A549 (cell line): ENCODE results near the gene AP1M1.

Experiments used
- CHD4 ChIP-seq: fragments of 200-600 bp; sonication (generic); IDR thresholded peaks from 2 replicates; pipeline ENCODE4 v1.6.1; 2016; ENCODE audit warnings: antibody characterized with exemption, mild to moderate bottlenecking, borderline replicate concordance
- GATA3 ChIP-seq: IDR thresholded peaks from 2 replicates; pipeline ENCODE4 v1.6.1; 2012; ENCODE audit warnings: borderline replicate concordance
- HOXA7 ChIP-seq: fragments of 250-450 bp; sonication (Bioruptor Pico); IDR thresholded peaks from 2 replicates; pipeline ENCODE4 v1.5.0; 2020; ENCODE audit warnings: mild to moderate bottlenecking, moderate library complexity
- NPAS2 ChIP-seq: fragments of 250-450 bp; sonication (Bioruptor Pico); IDR thresholded peaks from 2 replicates; pipeline ENCODE4 v1.8.0; 2022; ENCODE audit warnings: mild to moderate bottlenecking, moderate library complexity, borderline replicate concordance
- PHF8 ChIP-seq: fragments of 200-600 bp; sonication (generic); IDR thresholded peaks from 2 replicates; pipeline ENCODE4 v1.6.1; 2016; ENCODE audit warnings: low read depth, mild to moderate bottlenecking, antibody characterized with exemption, moderate library complexity, borderline replicate concordance
- POLR2A ChIP-seq: IDR thresholded peaks from 2 replicates; pipeline ENCODE4 v1.6.1; 2012; ENCODE audit warnings: mild to moderate bottlenecking, low read length
- RCOR1 ChIP-seq: fragments of 150-350 bp; IDR thresholded peaks from 2 replicates; pipeline ENCODE4 v1.6.1; 2014; ENCODE audit warnings: antibody characterized with exemption, low read length, low read depth
- SMC3 ChIP-seq: fragments of >200 bp; sonication (Bioruptor Twin); formaldehyde crosslinking; IDR thresholded peaks from 3 replicates; pipeline ENCODE4 v1.6.1; 2018; ENCODE audit warnings: inconsistent platforms
- TF ChIP-seq, protein P1 (sequence below): fragments of >200 bp; sonication (Bioruptor Twin); formaldehyde crosslinking; IDR thresholded peaks from 3 replicates; pipeline ENCODE4 v1.5.1; 2016

DNA sequence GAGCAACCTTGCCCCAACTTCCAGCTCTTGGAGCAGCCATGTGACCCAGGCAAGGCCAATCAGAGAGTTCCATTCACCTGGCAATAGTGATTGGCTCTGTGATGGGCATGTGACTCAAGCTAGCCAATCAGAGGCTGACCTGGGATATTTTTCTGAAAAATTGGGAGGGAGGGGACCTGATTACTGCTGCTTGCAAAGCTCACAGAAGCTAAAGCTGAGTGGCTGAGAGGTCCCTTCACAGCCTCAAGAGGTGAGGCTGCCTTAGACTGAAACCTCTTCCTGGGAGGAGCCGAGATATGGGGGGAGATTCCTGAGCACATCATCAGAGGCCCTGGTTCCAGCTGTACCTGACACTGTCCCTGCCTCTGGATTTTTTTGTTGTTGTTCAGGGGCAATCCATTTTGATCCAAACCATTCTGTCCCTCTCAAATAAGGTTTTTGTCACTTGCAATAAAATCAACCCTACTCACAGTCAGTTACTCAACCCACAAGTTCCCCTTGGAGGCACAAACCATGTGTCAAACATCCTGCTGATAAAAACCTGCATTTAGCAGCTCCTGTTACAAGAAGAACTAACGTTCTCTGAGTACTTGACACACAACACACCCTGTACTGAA is 29.1 kb upstream of the AP1M1 start:
- TF ChIP-seq CHD4 (no peak), SMC3 (no peak), POLR2A (no peak), GATA3 (no peak), HOXA7 (CRISPR knock-in tag) (no peak), PHF8 (no peak), NPAS2 (CRISPR knock-in tag) (no peak), RCOR1 (no peak)
- TF ChIP-seq, protein P1, sequence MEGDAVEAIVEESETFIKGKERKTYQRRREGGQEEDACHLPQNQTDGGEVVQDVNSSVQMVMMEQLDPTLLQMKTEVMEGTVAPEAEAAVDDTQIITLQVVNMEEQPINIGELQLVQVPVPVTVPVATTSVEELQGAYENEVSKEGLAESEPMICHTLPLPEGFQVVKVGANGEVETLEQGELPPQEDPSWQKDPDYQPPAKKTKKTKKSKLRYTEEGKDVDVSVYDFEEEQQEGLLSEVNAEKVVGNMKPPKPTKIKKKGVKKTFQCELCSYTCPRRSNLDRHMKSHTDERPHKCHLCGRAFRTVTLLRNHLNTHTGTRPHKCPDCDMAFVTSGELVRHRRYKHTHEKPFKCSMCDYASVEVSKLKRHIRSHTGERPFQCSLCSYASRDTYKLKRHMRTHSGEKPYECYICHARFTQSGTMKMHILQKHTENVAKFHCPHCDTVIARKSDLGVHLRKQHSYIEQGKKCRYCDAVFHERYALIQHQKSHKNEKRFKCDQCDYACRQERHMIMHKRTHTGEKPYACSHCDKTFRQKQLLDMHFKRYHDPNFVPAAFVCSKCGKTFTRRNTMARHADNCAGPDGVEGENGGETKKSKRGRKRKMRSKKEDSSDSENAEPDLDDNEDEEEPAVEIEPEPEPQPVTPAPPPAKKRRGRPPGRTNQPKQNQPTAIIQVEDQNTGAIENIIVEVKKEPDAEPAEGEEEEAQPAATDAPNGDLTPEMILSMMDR: no peak
